OCI-LY7 (cell line): ENCODE data around the gene AUNIP. TPM values are rescaled to one million over a fixed set of nuclear protein-coding genes. Genes with fewer than 3 reads are reported as not detected.
"Not testable (repeated sequence)": the region's sequence is repeated elsewhere in the genome, so short reads cannot be mapped to it uniquely, and the experiment has no call there.

Experiments used
- BruUV-seq: library from RNA; stranded (reverse); fragments of 400-500 nt; replicated peaks from 2 replicates; lab custom pipeline; 2021; lab: Mats Ljungman, UMichigan
- CTCF ChIA-PET: fragments of 300-600 bp; sonication (Branson Sonifier 250); formaldehyde crosslinking; loops from one replicate; lab custom pipeline; 2022; ENCODE audit warnings: antibody characterized with exemption; ENCODE audit not compliant: unreplicated experiment; lab: Charles Lee
- POLR2A ChIA-PET: fragments of 300-600 bp; sonication (Branson Sonifier 250); formaldehyde crosslinking; loops from one replicate; lab custom pipeline; 2022; ENCODE audit warnings: antibody characterized with exemption; lab: Charles Lee
- DNase-seq: peaks from one replicate; pipeline ENCODE4 v3.0.0-alpha.2; 2015; ENCODE audit warnings: low spot score
- H2AFZ ChIP-seq: fragments of 200-600 bp; sonication (generic), shearing (Covaris generic); 2 replicates; pipeline ENCODE4 v1.6.1; 2014; ENCODE audit warnings: mild to moderate bottlenecking, antibody characterized with exemption, low read length, moderate library complexity
- H3K27ac ChIP-seq: fragments of 200-600 bp; sonication (generic); 2 replicates; pipeline ENCODE4 v1.5.1; 2014; ENCODE audit warnings: mixed run types, low read depth, mild to moderate bottlenecking, moderate library complexity, low read length, inconsistent platforms; ENCODE audit not compliant: poor library complexity, severe bottlenecking
- H3K36me3 ChIP-seq: fragments of 200-600 bp; sonication (generic); 2 replicates; pipeline ENCODE4 v1.6.1; 2014; ENCODE audit warnings: mild to moderate bottlenecking, antibody characterized with exemption, low read length, moderate library complexity, mixed read lengths; ENCODE audit not compliant: insufficient read depth
- H3K4me1 ChIP-seq: fragments of 200-600 bp; sonication (generic); 2 replicates; pipeline ENCODE4 v1.5.1; 2014; ENCODE audit warnings: mild to moderate bottlenecking, low read length; ENCODE audit not compliant: insufficient read depth, poor library complexity, severe bottlenecking
- H3K4me2 ChIP-seq: fragments of 200-600 bp; sonication (generic); 2 replicates; pipeline ENCODE4 v1.6.1; 2014; ENCODE audit warnings: mild to moderate bottlenecking, low read length
- H3K4me3 ChIP-seq: fragments of 200-600 bp; sonication (generic); 2 replicates; pipeline ENCODE4 v1.5.1; 2014; ENCODE audit warnings: mild to moderate bottlenecking, low read depth, low read length; ENCODE audit not compliant: poor library complexity, severe bottlenecking
- H3K79me2 ChIP-seq: fragments of 200-600 bp; sonication (generic); 2 replicates; pipeline ENCODE4 v1.6.1; 2016; ENCODE audit warnings: low read depth, mild to moderate bottlenecking, low read length, moderate library complexity, mixed read lengths; ENCODE audit not compliant: insufficient read depth
- H3K9me2 ChIP-seq: fragments of 200-600 bp; sonication (generic); 2 replicates; pipeline ENCODE4 v1.6.1; 2016; ENCODE audit warnings: mild to moderate bottlenecking, low read length, mixed read lengths; ENCODE audit not compliant: insufficient read depth
- H3K9me3 ChIP-seq: fragments of 200-600 bp; sonication (generic); 2 replicates; pipeline ENCODE4 v1.6.1; 2014; ENCODE audit warnings: mild to moderate bottlenecking, mixed run types, low read length, mixed read lengths
- H4K20me1 ChIP-seq: fragments of 200-600 bp; sonication (generic); 2 replicates; pipeline ENCODE4 v1.6.1; 2014; ENCODE audit warnings: mild to moderate bottlenecking, antibody characterized with exemption, low read length, moderate library complexity, mixed read lengths; ENCODE audit not compliant: insufficient read depth
- CTCF ChIP-seq: fragments of 200-600 bp; sonication (generic); conservative IDR thresholded peaks from 2 replicates; pipeline ENCODE4 v1.5.1; 2014; ENCODE audit warnings: mild to moderate bottlenecking, antibody characterized with exemption, low read length, moderate library complexity, mixed read lengths
- EZH2phosphoT487 ChIP-seq: fragments of 200-600 bp; sonication (generic); IDR thresholded peaks from 2 replicates; pipeline ENCODE4 v1.6.1; 2018; ENCODE audit warnings: low read depth, borderline replicate concordance, mild to moderate bottlenecking, mixed run types, antibody characterized with exemption, low read length, moderate library complexity, mixed read lengths
- intact Hi-C: fragments of 100-400 bp; cut with micrococcal nuclease; formaldehyde crosslinking; loops from one replicate; pipeline ENCODE4 v1.10.0; 2022; ENCODE audit not compliant: unreplicated experiment
- total RNA-seq, 2 experiments: library from RNA; depleted of rRNA in 1 of 2; stranded (reverse); fragments of >200 nt in 1 of 2; shearing (Covaris generic) in 1 of 2; gene quantifications; 2 replicates each; pipeline ENCODE4 v1.2.3, GENCODE V29; 2014 to 2022

Gene AUNIP
- total RNA-seq, 2 experiments from 2014 or later, result 15.1 to 21.5 TPM

- Histone ChIP-seq H3K27ac (peak overlapping the region; percentile 22), H3K36me3 (peaks cover 8% of the 10 kb centered on the region; the same call in 1 of the 2 replicates), H3K4me1 (peaks cover 20% of the 10 kb centered on the region), H2AFZ (no peak overlapping the region), H3K9me3 (no peaks in the 10 kb centered on the region), H4K20me1 (peaks cover 15% of the 10 kb centered on the region), H3K4me3 (no peak overlapping the region), H3K4me2 (peak overlapping the region; percentile 55), H3K9me2 (no peaks in the 10 kb centered on the region), H3K79me2 (peaks cover 43% of the 10 kb centered on the region)
- POLR2A ChIA-PET, result interaction anchor here (0.6 to 1.3 kb wide), 7 partner anchors 11 to 180 kb away, joined by 3 to 6 read pairs (median 4); partner anchors contain the start of genes PAFAH2 and PAQR7
- TF ChIP-seq EZH2phosphoT487, result no peak
- TF ChIP-seq CTCF, result no peak
- DNase-seq, result no peak
- intact Hi-C loops, result no loop called here
- CTCF ChIA-PET, result interaction anchor here (1.3 kb wide), 1 partner anchor 153 kb away, joined by 3 read pairs; the partner anchor contains the start of gene PAFAH2
- no TSS peak for BruUV-seq
Measured at GRCh38 chr1:25844536-25845337, 14.5 kb downstream of the AUNIP start.

GRCh38 chr1:25843483-25843882 lies 15.8 kb downstream of the AUNIP start:
- no peak overlapping the region for H2AFZ ChIP-seq
- H3K27ac ChIP-seq, result no peak overlapping the region
- peaks cover 35% of the 10 kb centered on the region; the same call in 1 of the 2 replicates for H3K79me2 ChIP-seq
- peaks cover 13% of the 10 kb centered on the region for H3K36me3 ChIP-seq
- peaks cover 15% of the 10 kb centered on the region for H4K20me1 ChIP-seq
- BruUV-seq, result no TSS peak
- ChIA-PET POLR2A (interaction anchor here (0.6 to 1.1 kb wide), 3 partner anchors 52 to 184 kb away, joined by 3 to 4 read pairs (median 4); no protein-coding TSS in a partner anchor), CTCF (no interaction called here)
- no peak for DNase-seq
- H3K4me3 ChIP-seq, result no peak overlapping the region
- TF ChIP-seq EZH2phosphoT487, result no peak
- TF ChIP-seq CTCF, result no peak
- peaks cover 20% of the 10 kb centered on the region for H3K4me1 ChIP-seq
- H3K9me3 ChIP-seq, result no peaks in the 10 kb centered on the region
- no peaks in the 10 kb centered on the region for H3K9me2 ChIP-seq
- H3K4me2 ChIP-seq, result no peak overlapping the region
- intact Hi-C loops, result no loop called here

- H3K4me2 ChIP-seq, BruUV-seq, H4K20me1 ChIP-seq, H2AFZ ChIP-seq, H3K9me2 ChIP-seq, H3K4me1 ChIP-seq, H3K4me3 ChIP-seq, intact Hi-C loops, CTCF ChIA-PET, H3K27ac ChIP-seq, H3K9me3 ChIP-seq, DNase-seq: not testable (repeated sequence)
- POLR2A ChIA-PET, result interaction anchor here (0.6 to 0.7 kb wide), 2 partner anchors 53 to 168 kb away, joined by 3 to 5 read pairs; no protein-coding TSS in a partner anchor
- H3K36me3 ChIP-seq, result peaks cover 32% of the 10 kb centered on the region
- peaks cover 27% of the 10 kb centered on the region; the same call in 1 of the 2 replicates for H3K79me2 ChIP-seq
Measured at GRCh38 chr1:25839808-25840207, 19.4 kb downstream of the AUNIP start.
